ENCODE data around the gene RNU2-63P. TPM values are rescaled to one million over a fixed set of nuclear protein-coding genes. Genes with fewer than 3 reads are reported as not detected.

RNU2-63P gene
- polyA plus RNA-seq, 1 of the 3 experiments (the other 2 are of a cell fraction) = not detected

- Histone ChIP-seq H3K9me3 (no peaks in the 10 kb centered on the region), H4K20me1 (ENCODE audit: insufficient read depth) (no peaks in the 10 kb centered on the region), H3K79me2 (ENCODE audit: insufficient read depth) (no peaks in the 10 kb centered on the region), H3K4me1 (ENCODE audit: control insufficient read depth in 1 of 2, insufficient read depth in 2 of 2, low read depth in 1 of 2, low read length in 1 of 2) (peaks cover 0 to 7% of the 10 kb centered on the region in 2 experiments; a peak in 1 of 4 replicates), H3K4me3 (ENCODE audit: low read depth in 2 of 2, low read length in 1 of 2) (peak overlapping the region; percentile 70 to 71), H3K9me2 (no peaks in the 10 kb centered on the region), H3K27me3 (ENCODE audit: insufficient read depth) (no peaks in the 10 kb centered on the region), H3K27ac (ENCODE audit: low read depth in 2 of 2, low read length in 1 of 2) (peak overlapping the region in 1 of 2 experiments; percentile 93; a peak in 1 of 4 replicates), H2AFZ (ENCODE audit: low read depth) (peak overlapping the region; percentile 71), H3K36me3 (replicated peaks in 1 of 2; ENCODE audit: control insufficient read depth in 1 of 2, insufficient read depth in 2 of 2, low read length in 1 of 2) (no peaks in the 10 kb centered on the region), H3K4me2 (peak overlapping the region; percentile 85), H3K9ac (peak overlapping the region; percentile 75; the same call in 1 of the 2 replicates), H3F3A (replicated peaks; ENCODE audit: insufficient read depth) (peaks cover 10% of the 10 kb centered on the region)
- ChIA-PET CTCF (interaction anchor here (0.9 to 1.8 kb wide), 3 partner anchors 15 to 153 kb away, joined by 3 to 7 read pairs (median 5); partner anchors contain the start of gene THNSL2), POLR2A (interaction anchor here (0.6 to 1.6 kb wide), 4 partner anchors 11 to 520 kb away, joined by 3 read pairs; no protein-coding TSS in a partner anchor)
- DNase-seq = peak; percentile 76
- 63% methylated on average over 24 of the region's 46 CpGs for WGBS (ENCODE audit: low lambda C conversion rate)
- TF ChIP-seq RAD21 (IDR thresholded peaks at IDR 0.05; ENCODE audit: low read length) (0 out of 2 replicates have a peak, but pooled peaks have one; percentile 0), EP300 (IDR thresholded peaks at IDR 0.05; ENCODE audit: borderline replicate concordance in 1 of 2, low read depth in 1 of 2, low read length in 1 of 2) (no peak), TEAD4 (IDR thresholded peaks at IDR 0.05; ENCODE audit: borderline replicate concordance, insufficient read depth) (no peak), PBX3 (IDR thresholded peaks at IDR 0.05) (peak; percentile 75)
These were observed 823 bp upstream of the RNU2-63P start for GRCh38 chr2:88016960-88017779.

GRCh38 chr2:88011011-88011410 lies 5.3 kb downstream of the RNU2-63P start:
- no peak for DNase-seq
- Histone ChIP-seq H3K4me3 (ENCODE audit: low read depth in 2 of 2, low read length in 1 of 2) (no peak overlapping the region), H3K9me2 (no peaks in the 10 kb centered on the region), H3K4me1 (ENCODE audit: control insufficient read depth in 1 of 2, insufficient read depth in 2 of 2, low read depth in 1 of 2, low read length in 1 of 2) (no peaks in the 10 kb centered on the region; a peak in 1 of 4 replicates), H3K9ac (no peak overlapping the region), H3K79me2 (ENCODE audit: insufficient read depth) (no peaks in the 10 kb centered on the region), H3K27me3 (ENCODE audit: insufficient read depth) (no peaks in the 10 kb centered on the region), H3F3A (replicated peaks; ENCODE audit: insufficient read depth) (peaks cover 8% of the 10 kb centered on the region), H4K20me1 (ENCODE audit: insufficient read depth) (no peaks in the 10 kb centered on the region), H3K9me3 (no peaks in the 10 kb centered on the region), H3K4me2 (no peak overlapping the region), H3K36me3 (replicated peaks in 1 of 2; ENCODE audit: control insufficient read depth in 1 of 2, insufficient read depth in 2 of 2, low read length in 1 of 2) (no peaks in the 10 kb centered on the region), H2AFZ (ENCODE audit: low read depth) (no peak overlapping the region), H3K27ac (ENCODE audit: low read depth in 2 of 2, low read length in 1 of 2) (no peak overlapping the region)
- 65% methylated on average over 1 of the region's 1 CpG for WGBS (ENCODE audit: low lambda C conversion rate)
- TF ChIP-seq GABPA (IDR thresholded peaks at IDR 0.05; ENCODE audit: low read depth) (no peak), EZH2phosphoT487 (IDR thresholded peaks at IDR 0.05; ENCODE audit: borderline replicate concordance, low read depth) (no peak), REST (IDR thresholded peaks at IDR 0.05; ENCODE audit: low read depth, low read length) (no peak), SMC3 (IDR thresholded peaks at IDR 0.05; ENCODE audit: low read depth, low read length) (no peak), USF2 (IDR thresholded peaks at IDR 0.05; ENCODE audit: borderline replicate concordance, low read depth, low read length) (no peak), RFX5 (IDR thresholded peaks at IDR 0.05; ENCODE audit: low read length) (no peak), RXRA (IDR thresholded peaks at IDR 0.05; ENCODE audit: borderline replicate concordance, low read depth) (no peak), PBX3 (IDR thresholded peaks at IDR 0.05) (no peak), MXI1 (IDR thresholded peaks at IDR 0.05; ENCODE audit: low read depth, low read length) (no peak), RCOR1 (IDR thresholded peaks at IDR 0.05; ENCODE audit: low read length) (no peak), RAD21 (IDR thresholded peaks at IDR 0.05; ENCODE audit: low read length) (no peak)
- CTCF ChIA-PET = interaction anchor here (1.8 kb wide), 1 partner anchor 9 kb away, joined by 16 read pairs; no protein-coding TSS in a partner anchor
- POLR2A ChIA-PET = no interaction called here

Data from SK-N-SH (cell line).